HepG2 (cell line): Measurements from ENCODE around the gene PLD3. TPM values are rescaled to one million over a fixed set of nuclear protein-coding genes. Genes with fewer than 3 reads are reported as not detected.

Experiments used
- CENPX ChIP-seq: sonication (generic); formaldehyde crosslinking; IDR thresholded peaks from 2 replicates; pipeline ENCODE4 v1.9.0; 2021; ENCODE audit warnings: mild to moderate bottlenecking, missing genetic modification reagents, moderate library complexity
- CHD2 ChIP-seq: IDR thresholded peaks from 2 replicates; pipeline ENCODE4 v1.6.1; 2011; ENCODE audit warnings: low read depth, low read length, improper control_type of control experiment
- FOXA3 ChIP-seq: IDR thresholded peaks from 2 replicates; pipeline ENCODE4 v1.6.1; 2016; ENCODE audit warnings: missing genetic modification reagents, missing compliant biosample characterization
- KAT7 ChIP-seq: IDR thresholded peaks from 2 replicates; pipeline ENCODE4 v1.6.1; 2018; ENCODE audit warnings: borderline replicate concordance, missing compliant biosample characterization
- NFKBIZ ChIP-seq: IDR thresholded peaks from 2 replicates; pipeline ENCODE4 v1.6.1; 2018; ENCODE audit warnings: missing genetic modification reagents, missing compliant biosample characterization
- SALL1 ChIP-seq: sonication (generic); formaldehyde crosslinking; IDR thresholded peaks from 2 replicates; pipeline ENCODE4 v1.8.0; 2022; ENCODE audit warnings: mild to moderate bottlenecking, missing genetic modification reagents
- SMARCE1 ChIP-seq: fragments of 450-650 bp; IDR thresholded peaks from 2 replicates; pipeline ENCODE4 v1.6.1; 2017; ENCODE audit warnings: borderline replicate concordance
- TBX2 ChIP-seq: sonication (generic); formaldehyde crosslinking; IDR thresholded peaks from 2 replicates; pipeline ENCODE4 v1.5.0; 2020; ENCODE audit warnings: missing genetic modification reagents, mild to moderate bottlenecking, borderline replicate concordance
- TP53 ChIP-seq: sonication (generic); formaldehyde crosslinking; conservative IDR thresholded peaks from 2 replicates; pipeline ENCODE4 v1.4.0; 2020; ENCODE audit warnings: missing genetic modification reagents
- ZBTB40 ChIP-seq, 2 experiments: fragments of 450-650 bp in 1 of 2; sonication (generic) in 1 of 2; formaldehyde crosslinking in 1 of 2; IDR thresholded peaks; 2 replicates each; pipeline versions ENCODE4 v1.6.1 to v1.8.0; 2016 to 2022; ENCODE audit warnings: antibody characterized with exemption in 1 of 2, mild to moderate bottlenecking in 1 of 2, missing genetic modification reagents in 1 of 2
- ZSCAN29 ChIP-seq: sonication (generic); formaldehyde crosslinking; conservative IDR thresholded peaks from 2 replicates; pipeline ENCODE4 v1.4.0; 2020; ENCODE audit warnings: mild to moderate bottlenecking, missing genetic modification reagents
- polyA plus RNA-seq, 8 experiments: library from polyadenylated mRNA; depleted of rRNA in 3 of 8; stranded (reverse) in 7 of 8; unstranded in 1 of 8; fragments of >200 nt; fragmentation: Illumina TruSeq in 4 of 8; extraction: Trizol in 4 of 8; gene quantifications; 2 replicates each; pipeline versions ENCODE4 v1.2.1 to v1.2.3, GENCODE V29; 2011 to 2016; ENCODE audit warnings: low read depth in 4 of 8, missing spikeins in 1 of 8, mixed read lengths in 1 of 8; ENCODE audit not compliant: insufficient read depth in 1 of 8
- total RNA-seq, 5 experiments: library from RNA; depleted of rRNA; stranded (reverse); fragments of >200 nt; fragmentation: Illumina TruSeq; extraction: Trizol; gene quantifications; 2 replicates each; pipeline ENCODE4 v1.2.3, GENCODE V29; 2016; ENCODE audit warnings: low read depth in 1 of 5

Gene PLD3
- total and polyA plus RNA-seq, 2 of the 13 experiments (the other 11 are each of a cell fraction or from before 2014, with no cell fraction given) = 45.7 to 164 TPM

GRCh38 chr19:40421993-40422747 is 73.7 kb downstream of the PLD3 start (continued):
- TF ChIP-seq ZBTB40 (IDR thresholded peaks at IDR 0.05) (no peak), ZBTB40 (CRISPR knock-in tag; IDR thresholded peaks at IDR 0.05) (no peak), KAT7 (no peak), CHD2 (no peak), TP53 (CRISPR knock-in tag) (no peak), NFKBIZ (CRISPR knock-in tag) (no peak), ZSCAN29 (CRISPR knock-in tag) (no peak), TBX2 (CRISPR knock-in tag) (no peak), FOXA3 (CRISPR knock-in tag) (no peak), SMARCE1 (no peak), CENPX (no peak), SALL1 (CRISPR knock-in tag) (no peak)
